Testis (tissue), 2 donors: ENCODE measurements around the gene CDRT4.

Source experiments
- POLR2A ChIP-seq: fragments of 450-650 bp; IDR thresholded peaks from one replicate; pipeline ENCODE4 v1.6.1; 2017; ENCODE audit warnings: antibody characterized with exemption, mild to moderate bottlenecking, moderate library complexity
- TF ChIP-seq, protein P1 (sequence below), 3 experiments: fragments of 450-650 bp in 2 of 3; fragments of 200-600 bp in 1 of 3; sonication (generic) in 1 of 3; IDR thresholded peaks; one replicate each; pipeline ENCODE4 v1.5.1; 2016 to 2019; ENCODE audit warnings: antibody characterized with exemption in 3 of 3, mild to moderate bottlenecking in 2 of 3, moderate library complexity in 1 of 3

DNA sequence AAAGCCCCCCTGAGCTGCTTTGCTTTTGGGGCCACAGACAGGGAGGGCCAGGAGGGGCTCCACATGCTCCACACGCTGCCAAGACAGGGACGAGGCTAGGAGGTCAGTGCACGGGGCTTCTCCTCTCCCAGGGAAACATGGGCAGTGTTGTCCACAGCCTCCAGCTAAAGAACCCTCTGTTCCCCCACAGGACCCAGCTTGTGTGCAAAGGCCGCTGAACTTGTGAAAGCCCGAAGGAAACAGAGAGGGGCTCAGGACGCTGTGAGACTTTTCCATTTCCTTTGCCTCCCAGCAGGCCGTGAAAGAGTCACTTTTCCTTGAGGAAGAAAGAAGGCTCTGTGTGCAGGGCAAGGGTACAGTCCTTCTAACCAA is 9.7 kb downstream of the CDRT4 start:
- TF ChIP-seq, protein P1, sequence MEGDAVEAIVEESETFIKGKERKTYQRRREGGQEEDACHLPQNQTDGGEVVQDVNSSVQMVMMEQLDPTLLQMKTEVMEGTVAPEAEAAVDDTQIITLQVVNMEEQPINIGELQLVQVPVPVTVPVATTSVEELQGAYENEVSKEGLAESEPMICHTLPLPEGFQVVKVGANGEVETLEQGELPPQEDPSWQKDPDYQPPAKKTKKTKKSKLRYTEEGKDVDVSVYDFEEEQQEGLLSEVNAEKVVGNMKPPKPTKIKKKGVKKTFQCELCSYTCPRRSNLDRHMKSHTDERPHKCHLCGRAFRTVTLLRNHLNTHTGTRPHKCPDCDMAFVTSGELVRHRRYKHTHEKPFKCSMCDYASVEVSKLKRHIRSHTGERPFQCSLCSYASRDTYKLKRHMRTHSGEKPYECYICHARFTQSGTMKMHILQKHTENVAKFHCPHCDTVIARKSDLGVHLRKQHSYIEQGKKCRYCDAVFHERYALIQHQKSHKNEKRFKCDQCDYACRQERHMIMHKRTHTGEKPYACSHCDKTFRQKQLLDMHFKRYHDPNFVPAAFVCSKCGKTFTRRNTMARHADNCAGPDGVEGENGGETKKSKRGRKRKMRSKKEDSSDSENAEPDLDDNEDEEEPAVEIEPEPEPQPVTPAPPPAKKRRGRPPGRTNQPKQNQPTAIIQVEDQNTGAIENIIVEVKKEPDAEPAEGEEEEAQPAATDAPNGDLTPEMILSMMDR (IDR thresholded peaks at IDR 0.05): no peak
- TF ChIP-seq POLR2A: no peak
